Measurements from ENCODE around the gene PTGES. TPM values are rescaled to one million over a fixed set of nuclear protein-coding genes. Genes with fewer than 3 reads are reported as not detected.

PTGES gene
- total RNA-seq, 2 donors from 2014 or later: 1.7 to 2.2 TPM

DNA sequence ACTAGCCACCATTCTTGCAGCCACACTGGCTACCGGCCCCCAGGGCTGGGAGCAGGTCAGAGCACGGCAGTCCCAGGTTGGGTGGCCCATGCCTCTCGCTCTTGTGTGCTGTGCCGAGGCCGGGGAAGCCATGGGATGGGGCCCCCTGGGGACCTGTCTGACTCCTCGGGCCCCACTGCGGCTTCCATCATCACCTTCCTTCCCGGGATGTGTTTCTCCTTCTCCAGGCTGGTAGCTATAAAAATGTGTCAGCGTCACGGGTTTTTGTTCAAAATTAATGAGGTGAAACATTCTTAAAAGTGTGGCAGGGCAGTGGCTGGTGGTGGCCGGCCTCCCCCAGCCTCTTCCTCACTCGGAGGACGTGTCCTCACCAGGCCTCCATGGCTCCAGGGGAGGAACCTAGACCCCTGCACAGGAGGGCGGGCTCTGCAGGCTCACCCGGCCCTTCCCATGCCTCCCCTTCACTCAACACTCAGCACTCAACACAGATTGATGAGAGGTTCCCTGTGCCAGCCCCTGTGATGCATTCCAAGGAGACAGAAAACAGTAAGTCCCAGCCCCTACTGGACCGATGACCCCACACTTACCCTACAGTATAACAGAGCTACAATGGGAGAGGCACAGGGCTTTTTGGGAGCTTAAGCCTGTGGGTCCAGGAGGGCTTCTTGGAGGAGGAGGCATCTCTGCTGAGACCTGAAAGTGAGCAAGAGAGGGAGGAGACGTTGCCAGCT, 43.2 kb downstream of the PTGES start:
- no peak for TF ChIP-seq CTCF (IDR thresholded peaks at IDR 0.05)
- no peaks in the 10 kb centered on the region for H3K27me3 ChIP-seq (replicated peaks; ENCODE audit: insufficient read depth)
- H3K9me3 ChIP-seq: no peaks in the 10 kb centered on the region
- peak overlapping the region; percentile 40 to 93 for H3K27ac ChIP-seq
- DNase-seq (ENCODE audit: low spot score) (no peak), ATAC-seq (ENCODE audit: insufficient number of reproducible peaks, low FRiP score, low read depth) (no peak)
- no peak overlapping the region for H3K4me3 ChIP-seq
- H3K4me1 ChIP-seq (ENCODE audit: control insufficient read depth in 1 of 2, low read depth in 2 of 2): peaks cover 34 to 67% of the 10 kb centered on the region in 2 donors
- no peaks in the 10 kb centered on the region for H3K36me3 ChIP-seq

DNA sequence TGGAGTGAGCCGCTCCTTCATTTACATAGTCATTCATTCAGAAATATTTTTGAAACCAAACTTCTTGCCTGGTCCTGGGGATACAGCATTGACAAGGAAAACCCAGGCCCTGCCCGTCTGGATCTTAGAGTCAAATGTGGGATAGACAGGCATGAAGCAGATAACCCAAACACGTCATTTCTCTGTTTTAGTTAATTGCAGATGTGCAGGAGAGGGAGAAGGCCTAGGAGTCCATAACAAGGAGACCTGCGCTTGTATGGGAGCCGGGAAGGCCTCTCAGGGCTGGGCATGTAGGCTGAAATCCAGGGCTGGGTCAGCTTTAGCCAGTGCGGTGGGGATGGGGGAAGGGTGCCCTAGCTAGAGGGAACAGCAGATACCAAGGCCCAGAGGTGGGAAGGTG, 44.0 kb downstream of the PTGES start:
- TF ChIP-seq CTCF (IDR thresholded peaks at IDR 0.05): no peak
- H3K36me3 ChIP-seq: no peaks in the 10 kb centered on the region
- no peak for ATAC-seq (ENCODE audit: insufficient number of reproducible peaks, low FRiP score, low read depth)
- H3K4me1 ChIP-seq (ENCODE audit: control insufficient read depth in 1 of 2, low read depth in 2 of 2): peaks cover 34 to 67% of the 10 kb centered on the region in 2 donors
- no peak overlapping the region for H3K4me3 ChIP-seq
- DNase-seq (ENCODE audit: low spot score): no peak
- no peaks in the 10 kb centered on the region for H3K9me3 ChIP-seq
- no peaks in the 10 kb centered on the region for H3K27me3 ChIP-seq (replicated peaks; ENCODE audit: insufficient read depth)
- H3K27ac ChIP-seq: peak overlapping the region; percentile 40 to 93

GRCh38 chr9:129704807-129705206, 48.0 kb downstream of the PTGES start:
- TF ChIP-seq CTCF (IDR thresholded peaks at IDR 0.05): no peak
- no peaks in the 10 kb centered on the region for H3K36me3 ChIP-seq
- H3K27ac ChIP-seq: peak overlapping the region; percentile 93 to 98
- H3K4me1 ChIP-seq (ENCODE audit: control insufficient read depth in 1 of 2, low read depth in 2 of 2): peaks cover 26 to 56% of the 10 kb centered on the region in 2 donors
- DNase-seq (ENCODE audit: low spot score) (no peak), ATAC-seq (ENCODE audit: insufficient number of reproducible peaks, low FRiP score, low read depth) (no peak)
- H3K4me3 ChIP-seq: no peak overlapping the region
- no peaks in the 10 kb centered on the region for H3K9me3 ChIP-seq
- no peaks in the 10 kb centered on the region for H3K27me3 ChIP-seq (replicated peaks; ENCODE audit: insufficient read depth)

DNA sequence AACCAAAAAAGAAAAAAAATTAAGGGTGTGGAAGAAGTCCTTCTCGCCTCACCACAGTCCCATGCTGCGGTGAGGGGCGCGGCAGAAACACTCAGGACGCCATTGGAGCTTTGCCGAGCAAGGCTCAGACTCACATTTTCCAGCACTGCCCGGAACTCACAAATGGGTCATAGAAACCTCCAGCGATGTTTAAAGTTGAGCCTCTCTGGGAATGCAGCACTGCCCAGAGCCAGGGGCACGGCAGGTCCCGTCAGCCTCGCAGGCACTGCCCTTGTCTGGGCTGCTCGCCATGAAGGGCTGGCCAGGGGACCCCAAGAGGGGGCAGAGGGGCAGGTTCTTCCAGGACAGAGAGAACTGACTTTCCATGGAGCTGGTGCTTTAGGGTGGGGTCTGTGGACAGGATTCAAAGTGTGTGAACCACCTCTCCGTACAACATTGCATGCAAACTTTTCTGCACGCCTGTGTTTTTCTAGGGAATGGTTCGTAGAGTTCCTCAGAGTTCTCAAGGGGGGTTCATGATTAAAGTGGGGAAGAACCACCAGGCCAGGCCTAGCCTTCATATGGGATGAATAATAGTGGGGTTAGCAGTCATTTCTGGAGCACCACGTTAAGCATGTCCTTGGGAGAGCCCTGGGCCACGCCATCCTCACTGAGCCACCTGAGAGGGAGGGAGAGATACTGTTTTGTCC, 49.0 kb downstream of the PTGES start:
- peak; percentile 38 for DNase-seq (ENCODE audit: low spot score)
- Histone ChIP-seq H3K4me1 (ENCODE audit: control insufficient read depth in 1 of 2, low read depth in 2 of 2) (peaks cover 20 to 50% of the 10 kb centered on the region in 2 donors), H3K27ac (peak overlapping the region; percentile 93 to 98), H3K4me3 (peak overlapping the region; percentile 59), H3K36me3 (no peaks in the 10 kb centered on the region), H3K9me3 (no peaks in the 10 kb centered on the region), H3K27me3 (replicated peaks; ENCODE audit: insufficient read depth) (no peaks in the 10 kb centered on the region)
- TF ChIP-seq CTCF (IDR thresholded peaks at IDR 0.05): no peak
- peak; percentile 67 for ATAC-seq (ENCODE audit: insufficient number of reproducible peaks, low FRiP score, low read depth)
